NCI-H82 treated with DMSO at 0.1 percent for 48 hours (cell line): ENCODE results near the gene VMO1.

ENCODE experiments used
- DNase-seq: peaks from one replicate; lab custom pipeline; 2025; ENCODE audit not compliant: unreplicated experiment; lab: John Stamatoyannopoulos, UW

The VMO1 gene

DNA sequence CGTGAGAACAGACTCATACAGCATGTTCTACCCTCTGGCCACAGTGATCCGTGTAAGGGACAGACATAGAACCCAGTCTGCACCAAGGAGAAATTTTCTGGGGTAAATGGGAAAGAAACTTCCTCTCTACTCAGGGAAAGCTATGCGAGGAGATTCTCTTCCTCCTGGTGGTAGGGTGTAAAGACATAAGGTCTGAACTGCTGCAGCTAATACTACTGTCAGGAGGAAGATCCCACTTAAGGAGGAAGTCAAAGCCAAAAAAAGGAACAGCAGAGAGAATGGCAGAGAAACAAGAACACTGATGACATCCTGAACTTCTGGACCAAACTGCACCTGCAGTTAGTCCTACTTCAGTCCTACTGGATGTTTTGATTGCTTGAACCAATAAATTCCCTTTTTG is 21.6 kb downstream of the VMO1 start:
- no peak for DNase-seq

DNA sequence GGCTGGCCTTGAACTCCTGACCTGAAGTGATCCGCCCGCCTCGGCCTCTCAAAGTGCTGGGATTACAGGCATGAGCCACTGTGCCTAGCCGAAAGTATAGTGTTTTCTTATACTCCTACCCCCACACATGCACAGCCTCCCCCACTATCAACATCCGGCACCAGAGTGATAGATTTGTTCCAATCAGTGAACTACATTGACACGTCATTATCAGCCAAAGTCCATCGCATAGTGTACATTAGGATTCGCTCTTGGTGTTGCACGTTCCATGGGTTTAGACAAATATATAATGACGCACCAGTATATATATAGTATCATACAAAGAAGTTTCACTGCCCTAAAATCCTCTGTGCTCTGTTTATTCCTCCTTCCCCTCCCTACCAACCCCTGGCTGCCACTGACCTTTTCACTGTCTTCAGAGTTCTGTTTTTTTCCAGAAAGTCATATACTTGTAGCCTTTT is 26.4 kb downstream of the VMO1 start:
- no peak for DNase-seq

DNA sequence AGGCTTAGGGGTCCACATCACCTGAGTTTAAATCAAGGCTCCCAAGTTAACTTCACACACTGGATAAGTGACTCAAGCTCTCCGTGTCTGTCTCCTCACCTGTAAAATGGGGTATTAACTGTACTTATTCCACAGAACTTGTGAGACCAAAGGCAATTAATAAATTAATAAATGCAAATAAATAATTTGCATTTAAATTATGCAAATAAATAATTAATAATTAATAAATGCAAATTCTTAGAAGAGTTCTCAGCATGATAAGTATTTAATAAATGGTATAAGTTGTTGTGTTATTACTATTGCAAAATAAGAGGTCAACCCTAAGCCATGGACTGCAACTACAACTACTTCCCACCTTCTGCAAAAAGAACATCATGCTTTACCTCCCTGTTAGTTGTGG is 32.8 kb downstream of the VMO1 start:
- DNase-seq = no peak

GRCh38 chr17:4751932-4752331 is 34.2 kb downstream of the VMO1 start:
- DNase-seq = no peak

DNA sequence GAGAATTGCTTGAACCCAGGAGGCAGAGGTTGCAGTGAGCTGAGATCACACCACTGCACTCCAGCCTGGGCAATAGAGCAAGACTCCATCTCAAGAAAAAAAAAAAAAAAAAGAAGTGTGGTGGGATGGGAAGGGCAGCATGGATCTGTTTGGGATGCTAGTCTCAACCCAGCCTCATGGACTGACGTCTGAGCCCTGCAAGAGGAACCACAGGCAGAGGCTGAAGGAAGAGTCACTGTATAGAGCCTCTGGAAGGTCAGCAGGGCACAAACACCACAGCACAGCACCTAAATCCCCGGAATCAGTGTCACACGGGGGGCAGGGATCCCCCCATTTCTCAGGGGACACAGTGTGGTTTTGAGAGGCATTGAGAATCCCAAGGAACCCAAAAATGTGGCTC is 35.6 kb downstream of the VMO1 start:
- no peak for DNase-seq

DNA sequence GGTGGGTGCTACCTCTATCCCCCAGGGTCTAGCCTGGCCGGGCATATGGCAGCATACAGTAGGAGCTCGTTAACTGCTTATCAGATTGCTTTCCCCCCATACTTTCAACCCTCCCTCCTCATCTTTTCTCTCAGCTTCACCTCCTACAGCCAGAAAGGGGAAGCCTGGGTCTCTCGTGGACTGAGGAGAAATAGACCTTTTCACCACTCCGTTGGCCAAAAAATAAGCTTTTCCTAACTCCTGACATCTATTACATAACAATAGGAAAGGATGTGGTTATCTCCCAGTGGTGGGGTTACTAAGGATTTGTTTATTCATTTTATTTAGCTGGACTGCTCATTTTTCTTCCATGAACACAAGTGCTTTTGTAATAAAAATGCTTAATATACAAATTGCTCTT is 37.5 kb downstream of the VMO1 start:
- no peak for DNase-seq

DNA sequence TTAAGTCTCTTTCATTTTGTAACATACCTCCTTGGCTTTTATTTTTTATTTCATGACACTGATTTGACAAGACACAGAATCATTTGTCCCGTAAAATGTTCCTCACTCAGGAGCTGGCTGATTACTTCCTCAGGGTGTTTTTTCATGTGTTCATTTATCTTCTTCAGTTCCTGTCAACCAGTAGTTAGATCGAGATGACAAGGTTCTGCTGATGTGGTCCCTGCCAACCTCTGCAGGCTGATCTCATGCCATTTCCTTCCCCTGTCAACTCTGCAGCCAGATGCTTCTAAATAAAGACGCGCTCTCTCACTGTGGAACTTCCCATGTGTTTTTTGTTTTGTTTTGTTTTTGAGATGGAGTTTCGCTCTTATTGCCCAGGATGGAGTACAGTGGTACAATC is 38.3 kb downstream of the VMO1 start:
- no peak for DNase-seq

DNA sequence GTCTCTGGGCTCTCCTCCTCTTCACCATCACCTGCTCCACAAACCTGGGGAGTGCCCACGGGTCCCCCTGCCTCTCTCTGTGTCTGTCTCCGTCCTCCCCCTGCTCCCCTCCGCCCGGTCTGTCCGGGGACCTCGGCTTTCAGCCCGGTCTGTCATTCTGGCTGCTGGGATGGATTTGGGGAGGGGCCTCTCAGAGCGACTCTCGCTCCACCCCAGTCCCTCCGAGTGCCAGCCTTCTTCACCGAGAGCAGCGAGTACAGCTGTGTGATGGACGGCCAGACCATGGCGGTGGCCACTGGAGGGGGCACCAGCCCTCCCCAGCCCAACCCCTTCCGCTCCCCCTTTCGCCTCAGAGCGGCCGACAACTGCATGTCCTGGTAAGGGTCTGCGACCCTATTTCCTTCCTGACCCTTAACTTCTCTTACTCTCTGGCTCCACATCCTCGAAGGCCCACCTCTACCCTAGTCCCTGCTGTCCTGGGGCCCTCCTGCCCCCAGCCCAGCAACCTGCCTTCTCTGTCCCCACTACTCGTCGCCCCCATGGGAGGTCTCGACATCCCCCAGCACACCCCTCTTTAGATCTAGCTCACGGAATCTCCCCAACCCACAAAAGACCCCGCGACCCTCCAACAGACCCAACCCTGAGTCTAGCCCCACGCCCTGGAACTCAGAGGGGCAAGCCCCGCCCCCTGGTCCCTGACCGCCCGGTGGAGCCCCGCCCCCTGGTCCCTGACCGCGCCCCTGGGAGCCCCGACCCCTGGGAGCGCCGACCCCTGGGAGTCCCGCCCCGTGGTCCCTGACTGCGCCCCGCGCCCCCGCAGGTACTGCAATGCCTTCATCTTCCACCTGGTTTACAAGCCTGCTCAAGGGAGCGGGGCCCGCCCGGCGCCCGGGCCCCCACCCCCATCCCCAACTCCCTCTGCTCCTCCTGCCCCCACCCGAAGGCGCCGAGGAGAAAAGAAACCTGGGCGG is 40.9 kb downstream of the VMO1 start:
- DNase-seq = no peak

DNA sequence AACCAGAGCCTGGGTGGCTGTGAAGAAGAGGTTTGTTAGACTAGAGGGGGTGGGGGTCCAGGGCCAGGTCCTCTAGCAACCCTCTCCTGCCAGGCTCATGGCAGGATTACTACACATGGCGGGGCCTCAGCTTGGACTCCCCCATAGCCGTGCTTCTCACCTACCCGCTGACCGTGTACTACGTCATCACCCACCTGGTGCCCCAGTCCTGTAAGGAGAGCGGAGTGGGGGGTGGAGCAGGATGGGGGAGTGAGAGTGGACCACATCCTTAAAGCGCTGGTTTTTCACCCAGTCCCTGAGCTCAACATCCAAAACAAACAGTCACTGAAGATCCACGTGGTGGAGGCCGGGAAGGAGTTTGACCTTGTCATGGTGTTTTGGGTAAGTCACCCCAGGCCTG is 42.3 kb downstream of the VMO1 start:
- DNase-seq = no peak

DNA sequence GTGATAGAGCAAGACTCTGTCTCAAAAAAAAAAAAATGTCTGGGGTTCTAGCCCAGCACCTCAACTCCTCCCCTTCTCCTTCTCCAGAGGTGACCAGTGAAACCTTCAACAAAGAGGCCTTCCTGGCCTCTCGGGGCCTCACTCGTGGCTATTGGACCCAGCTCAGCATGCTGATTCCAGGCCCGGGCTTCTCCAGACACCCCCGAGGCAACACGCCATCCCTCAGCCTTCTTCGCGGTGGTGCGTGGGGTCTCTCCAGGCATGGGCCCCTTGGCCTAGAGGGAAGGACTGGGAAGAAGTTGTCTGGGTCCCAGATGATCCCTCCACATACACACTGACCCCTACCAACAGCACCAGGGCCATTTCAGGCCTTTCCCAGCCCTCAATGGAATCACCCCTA is 42.9 kb downstream of the VMO1 start:
- no peak for DNase-seq

DNA sequence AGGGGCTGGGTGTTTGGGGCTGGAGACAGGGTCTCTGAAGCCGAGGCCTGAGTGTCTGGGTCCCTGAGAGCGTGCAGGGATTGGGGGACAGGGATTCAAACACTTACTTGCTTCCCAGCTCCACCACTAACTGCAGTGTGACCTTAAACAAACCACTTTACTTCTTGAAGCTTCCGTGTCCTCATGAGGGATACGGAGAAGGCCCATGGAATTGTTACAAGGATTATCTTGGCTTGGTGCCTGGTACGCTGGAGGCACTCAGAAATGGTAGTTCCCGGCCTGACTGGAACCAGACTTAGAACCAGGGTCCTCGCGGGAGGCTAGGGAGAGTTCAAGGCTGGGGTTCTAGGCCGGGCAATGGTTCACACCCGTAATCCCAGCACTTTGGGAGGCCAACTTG is 43.5 kb downstream of the VMO1 start:
- DNase-seq = no peak

GRCh38 chr17:4742133-4742532 is 44.0 kb downstream of the VMO1 start:
- DNase-seq = no peak

- no peak for DNase-seq
Observed at GRCh38 chr17:4741544-4741943, 44.6 kb downstream of the VMO1 start.

DNA sequence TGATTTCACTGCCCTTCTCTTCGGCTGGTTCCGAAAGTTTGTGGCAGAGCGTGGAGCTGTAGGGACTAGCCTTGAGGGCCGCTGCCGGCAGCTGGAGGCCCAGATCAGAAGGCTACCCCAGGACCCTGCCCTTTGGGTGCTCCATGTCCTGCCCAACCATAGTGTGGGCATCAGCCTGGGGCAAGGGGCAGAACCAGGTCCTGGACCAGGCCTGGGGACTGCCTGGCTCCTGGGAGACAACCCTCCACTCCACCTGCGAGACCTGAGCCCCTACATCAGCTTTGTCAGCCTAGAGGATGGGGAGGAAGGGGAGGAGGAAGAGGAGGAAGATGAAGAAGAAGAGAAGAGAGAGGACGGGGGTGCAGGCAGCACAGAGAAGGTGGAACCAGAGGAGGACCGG is 45.6 kb downstream of the VMO1 start:
- no peak for DNase-seq

DNA sequence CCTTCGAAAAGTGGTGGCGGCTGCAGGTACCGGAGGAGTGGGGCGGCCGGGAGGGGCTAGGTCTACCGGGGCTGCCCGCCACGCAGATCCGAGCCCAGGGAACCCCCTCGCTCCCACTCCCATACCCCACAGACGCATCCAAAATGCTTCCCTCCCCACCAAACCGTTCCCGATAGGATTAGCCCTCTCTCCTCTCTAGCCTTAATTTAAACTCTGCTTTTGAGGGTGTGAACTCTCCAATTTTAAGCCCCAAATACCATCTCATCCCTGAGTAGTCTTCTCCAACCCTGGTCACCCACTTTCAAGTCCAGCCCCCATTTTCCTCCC is 46.2 kb downstream of the VMO1 start:
- DNase-seq = no peak

DNA sequence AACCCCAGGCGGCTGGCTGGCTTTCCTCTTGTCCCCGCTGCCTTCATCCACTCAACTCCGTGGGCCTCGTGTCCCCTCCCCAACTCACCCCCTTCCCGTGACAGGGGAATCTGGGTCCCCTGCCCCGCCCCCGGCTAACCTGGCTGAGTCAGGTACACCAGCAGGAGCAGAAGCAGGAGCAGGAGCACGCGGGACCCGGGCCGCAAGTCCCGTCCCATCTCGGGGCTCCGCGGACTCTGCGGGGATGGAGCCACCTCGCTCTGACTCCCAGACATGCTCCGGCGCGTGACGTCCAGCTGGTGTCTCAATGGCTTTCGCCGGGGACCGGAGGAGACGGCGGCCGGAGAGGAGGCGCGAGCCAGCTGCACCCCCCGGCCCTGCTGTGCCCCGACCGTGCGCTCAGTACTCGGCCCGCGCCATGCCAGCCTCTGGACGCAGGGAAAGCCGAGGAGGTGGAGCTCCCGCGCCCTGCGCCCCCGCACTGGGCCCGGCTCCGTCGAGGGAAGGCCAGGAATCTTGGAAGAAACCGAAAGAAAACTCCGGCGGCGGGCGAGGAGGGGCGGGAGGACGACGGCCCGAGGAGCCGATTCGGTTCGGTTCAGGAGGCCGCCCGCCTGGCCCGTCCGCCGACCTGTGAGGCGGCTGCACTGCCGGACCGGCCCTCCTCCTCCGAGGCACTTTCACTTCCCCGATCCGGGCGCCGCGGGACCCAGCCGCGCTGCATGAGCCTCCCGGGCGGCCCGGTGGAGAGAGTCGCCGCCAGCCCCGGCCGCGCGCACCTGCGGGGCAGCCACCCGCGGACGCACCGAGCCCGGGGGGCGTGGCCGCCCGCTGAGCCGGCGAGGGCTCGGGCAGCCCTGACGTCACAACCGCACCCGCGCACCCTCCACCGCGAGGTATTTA is 46.8 kb downstream of the VMO1 start, which contains the start of the genes CXCL16 and ZMYND15:
TSS of gene CXCL16 (minus strand) at position 807 of the 903 bp plus-strand sequence. CDS start at position 218, 589 bp downstream.
TSS of gene ZMYND15 (plus strand) at position 712 of the 903 bp plus-strand sequence. CDS start 716 bp downstream, outside the sequence.
- DNase-seq = no peak

- no peak for DNase-seq
Observed at GRCh38 chr17:4738136-4739121, 47.7 kb downstream of the VMO1 start.

DNA sequence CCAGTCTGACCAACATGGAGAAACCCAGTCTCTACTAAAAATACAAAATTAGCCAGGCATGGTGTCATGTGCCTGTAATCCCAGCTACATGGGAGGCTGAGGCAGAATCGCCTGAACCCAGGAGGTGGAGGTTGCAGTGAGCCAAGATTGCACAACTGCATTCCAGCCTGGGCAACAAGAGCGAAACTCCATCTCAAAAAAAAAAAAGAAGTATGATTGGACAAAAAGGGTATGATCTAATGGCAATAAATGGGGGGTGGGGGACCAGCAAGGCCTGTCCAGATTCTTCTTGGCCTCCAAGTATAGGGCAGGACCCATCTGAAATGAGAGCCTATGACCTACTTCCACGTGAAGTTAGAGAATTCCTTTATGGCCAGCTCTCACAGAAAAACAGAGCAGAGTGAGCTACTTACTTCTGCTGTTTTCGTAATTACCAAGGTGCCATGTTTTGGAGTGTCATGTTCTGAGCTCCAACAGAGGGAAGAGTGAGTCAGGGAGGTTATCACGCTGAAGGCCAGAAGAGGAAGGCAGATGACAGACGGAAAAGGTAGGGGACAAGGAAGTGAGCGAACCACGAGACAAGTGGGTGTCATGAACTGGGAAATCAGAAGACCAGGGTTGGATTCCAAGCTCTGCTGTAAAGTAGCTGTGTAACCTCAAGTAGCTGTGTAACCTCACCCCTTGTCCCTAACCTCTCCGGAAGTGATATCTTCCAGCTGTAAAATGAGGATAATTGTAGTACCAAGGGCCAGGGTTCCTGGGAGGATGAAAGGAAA is 50.1 kb downstream of the VMO1 start:
- DNase-seq = no peak
